Cardiac fibroblast (primary cell): ENCODE measurements around the gene CCDC85B.

ENCODE experiments used
- DNase-seq, 2 donors: peaks; one replicate each; pipeline versions ENCODE4 v3.0.0 to v3.0.0-alpha.2; 2010; ENCODE audit warnings: low read depth in 2 of 2
- H3K4me3 ChIP-seq, 2 donors: replicated peaks in 1 of 2; 1 replicate in 1 of 2; 2 replicates in 1 of 2; pipeline ENCODE4 v1.5.1; 2011; ENCODE audit warnings: low read depth in 2 of 2, low read length in 2 of 2, mild to moderate bottlenecking in 2 of 2, moderate library complexity in 1 of 2
- TF ChIP-seq, protein P1 (sequence below): IDR thresholded peaks from one replicate; pipeline ENCODE4 v1.5.1; 2011; ENCODE audit warnings: low read depth, mild to moderate bottlenecking, low read length, inconsistent platforms

Gene CCDC85B

DNA sequence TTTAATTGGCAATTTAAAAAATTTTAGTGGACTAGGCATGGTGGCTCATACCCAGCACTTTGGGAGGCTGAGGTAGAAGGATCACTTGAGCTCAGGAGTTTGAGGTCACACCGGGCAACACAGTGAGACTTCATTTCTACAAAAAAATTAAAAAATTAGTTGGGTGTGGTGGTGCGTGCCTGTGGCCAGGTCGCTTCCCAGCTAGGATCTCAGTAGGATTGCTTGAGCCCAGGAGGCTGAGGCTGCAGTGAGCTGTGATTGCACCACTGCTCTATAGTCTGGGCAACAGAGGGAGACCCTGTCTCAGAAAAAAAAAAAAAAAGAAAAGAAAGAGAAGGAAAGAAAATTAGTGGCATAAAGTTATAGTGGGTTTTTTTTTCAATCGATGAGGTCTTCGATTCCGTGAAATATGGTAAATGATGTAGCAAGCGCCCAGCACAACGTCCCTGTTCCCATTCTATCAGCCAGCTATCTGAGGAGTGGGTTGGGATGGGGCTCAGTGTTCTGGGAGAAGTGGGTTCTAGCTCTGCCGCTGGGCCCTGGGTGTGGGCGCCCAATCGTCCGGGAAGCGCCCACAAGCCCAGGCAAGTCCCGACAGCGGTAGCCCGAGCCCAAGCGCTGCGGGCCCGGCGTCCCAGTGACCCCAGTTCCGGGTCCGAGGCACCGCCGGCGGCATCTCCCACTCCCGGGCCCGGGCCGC is 8.3 kb downstream of the CCDC85B start:
- DNase-seq = peak in 1 of 2 donors; percentile 46
- peak overlapping the region; percentile 76 to 98 for H3K4me3 ChIP-seq
- TF ChIP-seq, protein P1, sequence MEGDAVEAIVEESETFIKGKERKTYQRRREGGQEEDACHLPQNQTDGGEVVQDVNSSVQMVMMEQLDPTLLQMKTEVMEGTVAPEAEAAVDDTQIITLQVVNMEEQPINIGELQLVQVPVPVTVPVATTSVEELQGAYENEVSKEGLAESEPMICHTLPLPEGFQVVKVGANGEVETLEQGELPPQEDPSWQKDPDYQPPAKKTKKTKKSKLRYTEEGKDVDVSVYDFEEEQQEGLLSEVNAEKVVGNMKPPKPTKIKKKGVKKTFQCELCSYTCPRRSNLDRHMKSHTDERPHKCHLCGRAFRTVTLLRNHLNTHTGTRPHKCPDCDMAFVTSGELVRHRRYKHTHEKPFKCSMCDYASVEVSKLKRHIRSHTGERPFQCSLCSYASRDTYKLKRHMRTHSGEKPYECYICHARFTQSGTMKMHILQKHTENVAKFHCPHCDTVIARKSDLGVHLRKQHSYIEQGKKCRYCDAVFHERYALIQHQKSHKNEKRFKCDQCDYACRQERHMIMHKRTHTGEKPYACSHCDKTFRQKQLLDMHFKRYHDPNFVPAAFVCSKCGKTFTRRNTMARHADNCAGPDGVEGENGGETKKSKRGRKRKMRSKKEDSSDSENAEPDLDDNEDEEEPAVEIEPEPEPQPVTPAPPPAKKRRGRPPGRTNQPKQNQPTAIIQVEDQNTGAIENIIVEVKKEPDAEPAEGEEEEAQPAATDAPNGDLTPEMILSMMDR = no peak

DNA sequence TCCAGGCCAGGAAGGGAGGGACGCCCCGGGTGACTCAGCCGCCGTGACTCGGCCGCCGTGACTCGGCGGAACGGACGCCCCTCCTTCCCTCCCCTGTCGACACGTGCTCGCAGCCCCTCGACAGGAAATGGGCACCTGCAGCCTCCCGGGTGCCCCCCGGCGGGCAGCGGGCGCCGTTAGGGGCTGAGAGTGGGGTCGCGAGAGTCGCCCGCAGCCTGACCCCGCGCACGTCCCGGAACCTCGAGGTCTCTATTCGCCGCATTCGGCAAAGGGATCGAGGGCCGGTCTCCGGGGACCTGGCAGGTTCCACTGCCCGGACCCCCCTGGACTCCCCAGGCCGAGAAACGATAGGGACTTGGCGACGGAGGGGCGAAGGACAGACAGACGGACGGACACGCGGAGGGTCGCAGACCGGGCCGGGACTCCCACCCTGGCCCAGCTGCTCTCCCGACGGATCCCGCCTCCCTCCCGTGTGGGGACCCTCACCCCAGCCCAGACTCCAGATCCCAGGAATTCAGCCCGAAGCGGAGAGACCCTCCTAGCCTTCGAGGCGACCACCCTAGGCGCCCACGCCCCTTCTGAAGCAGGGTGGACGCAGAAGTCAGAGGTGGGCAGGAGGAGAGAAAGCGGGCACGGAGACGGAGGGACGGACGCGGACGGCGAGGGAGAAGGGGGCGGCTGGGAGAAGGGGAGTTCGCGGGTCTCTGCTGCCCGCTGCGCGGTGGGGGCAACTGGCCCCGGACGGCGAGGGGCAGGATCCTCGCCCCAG is 9.1 kb downstream of the CCDC85B start:
- peak; percentile 76 to 80 for DNase-seq
- H3K4me3 ChIP-seq = peak overlapping the region; percentile 76 to 98
- TF ChIP-seq, protein P1 = no peak

DNA sequence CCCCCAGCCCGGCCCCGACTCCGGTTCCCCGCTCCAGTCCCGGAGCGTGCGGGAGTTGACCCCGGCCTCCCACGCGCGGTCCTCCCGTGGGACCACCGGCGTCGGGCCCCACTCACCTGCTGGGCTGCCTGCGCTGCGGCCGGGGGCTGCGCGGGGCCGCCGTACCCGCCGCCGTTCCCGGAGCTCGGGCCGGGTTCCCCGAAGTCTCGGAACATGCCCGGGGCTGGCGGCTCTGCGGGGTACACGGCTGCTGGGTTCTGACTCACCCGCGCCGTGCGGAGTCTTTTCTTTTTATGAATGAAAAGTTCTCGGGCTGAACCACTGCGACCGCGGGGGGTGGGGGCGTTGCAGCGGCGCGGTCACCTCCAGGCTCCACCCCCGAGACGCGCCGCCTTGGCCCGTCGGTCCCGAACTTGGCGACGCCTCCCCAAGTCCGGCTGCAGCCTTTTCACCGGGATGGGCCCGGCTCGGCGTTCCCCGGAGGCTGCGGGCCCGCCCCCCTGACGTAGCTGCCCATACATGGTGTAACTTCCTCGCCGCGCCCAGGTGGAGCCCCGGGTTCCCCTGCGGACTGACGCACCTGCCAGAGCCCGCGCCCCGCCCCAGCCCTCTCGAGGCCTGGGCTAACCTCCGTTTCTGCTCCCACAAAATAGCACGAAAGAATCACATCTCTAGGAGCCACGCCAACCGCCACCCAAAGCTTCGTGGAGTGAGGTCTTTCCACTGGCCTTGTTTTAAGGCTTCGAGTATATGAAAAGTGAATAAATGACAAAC is 9.8 kb downstream of the CCDC85B start, which contains the start of gene FOSL1:
FOSL1 (minus strand) TSS at position 264 of the 774 bp plus-strand sequence; CDS start at position 215, 49 bp downstream.
- peak within 1 kb of the TSS; percentile 76 to 98 for H3K4me3 ChIP-seq
- TF ChIP-seq, protein P1 = no peak
- DNase-seq = peak; percentile 97 to 98

DNA sequence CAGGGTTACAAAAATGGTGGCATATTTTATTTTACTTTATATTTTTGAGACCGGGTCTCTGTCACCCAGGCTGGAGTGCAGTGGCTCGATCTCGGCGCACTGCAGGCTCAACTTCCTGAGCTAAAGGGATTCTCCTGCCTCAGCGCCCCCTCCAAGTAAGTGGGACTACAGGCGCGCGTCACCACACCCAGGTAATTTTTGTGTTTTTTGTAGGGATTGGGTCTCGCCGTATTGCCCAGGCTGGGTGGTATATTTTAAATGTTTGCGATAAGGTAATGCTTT is 10.4 kb downstream of the CCDC85B start:
- no peak for DNase-seq
- H3K4me3 ChIP-seq = no peak overlapping the region
- TF ChIP-seq, protein P1 = no peak

DNA sequence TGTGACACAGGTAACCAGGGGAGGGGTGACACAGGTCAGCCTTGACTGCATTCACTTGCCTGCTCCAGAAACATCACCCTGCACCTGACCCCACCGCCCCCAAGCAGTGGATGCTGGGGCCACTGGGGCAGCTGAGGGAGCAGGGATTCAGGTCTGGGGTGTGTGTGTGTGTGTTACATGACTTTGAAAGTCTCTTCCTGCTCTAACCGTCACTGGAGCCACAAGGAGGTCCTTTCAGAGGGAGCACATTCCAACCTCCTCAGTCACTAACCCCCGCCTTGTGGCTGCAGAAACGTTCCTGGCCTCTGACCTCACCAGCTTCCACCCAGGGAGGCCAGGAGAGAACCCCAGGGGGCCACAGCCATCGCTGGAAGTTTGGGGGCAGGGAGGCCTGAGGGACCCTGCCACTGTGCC is 12.6 kb downstream of the CCDC85B start:
- H3K4me3 ChIP-seq = no peak overlapping the region
- peak; percentile 69 to 92 for DNase-seq
- TF ChIP-seq, protein P1 = no peak

DNA sequence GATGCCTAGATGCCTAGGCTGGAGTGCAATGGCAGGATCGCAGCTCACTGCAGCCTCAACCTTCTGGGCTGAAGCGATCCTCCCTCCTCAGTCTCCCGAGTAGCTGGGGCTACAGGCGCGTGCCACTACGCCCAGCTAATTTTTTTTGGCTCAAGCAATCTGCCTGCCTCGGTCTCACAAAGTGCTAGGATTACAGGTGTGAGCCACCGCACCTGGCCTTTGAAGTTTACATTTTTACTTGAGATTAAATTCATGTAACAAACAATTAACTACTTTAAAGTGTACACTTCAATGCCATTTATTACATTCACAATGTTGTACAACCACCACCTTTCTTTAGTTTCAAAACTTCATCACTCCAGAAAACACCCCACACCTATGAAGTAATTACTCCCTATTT is 13.2 kb downstream of the CCDC85B start:
- TF ChIP-seq, protein P1 = no peak
- DNase-seq = no peak
- H3K4me3 ChIP-seq = no peak overlapping the region
